Cerebellar nuclear complex (tissue), 1 donor: ENCODE data around the gene SIAH3.

Experiments used
- DNase-seq, 2 experiments: peaks; one replicate each; lab custom pipeline; 2025; lab: John Stamatoyannopoulos, UW

SIAH3 gene

DNA sequence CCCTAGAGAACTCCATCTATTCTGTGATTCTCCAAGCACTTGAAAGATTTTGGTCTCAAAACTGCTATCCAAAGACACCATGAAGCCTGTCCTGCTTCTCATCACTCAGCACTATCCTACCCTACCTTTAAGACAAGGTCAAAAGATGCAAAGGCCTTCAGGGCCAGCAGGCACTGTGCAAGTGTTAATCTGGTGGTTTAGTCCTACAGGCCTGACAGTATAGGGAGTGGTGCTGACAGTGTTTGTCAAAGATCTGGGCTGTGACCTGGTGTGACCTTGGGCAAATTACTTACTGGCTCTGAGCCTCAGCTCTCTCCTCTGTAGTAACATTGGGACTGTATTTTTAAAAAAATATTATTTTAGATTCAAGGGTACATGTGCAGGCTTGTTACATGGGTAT is 28.0 kb downstream of the SIAH3 start:
- DNase-seq, result no peak

DNA sequence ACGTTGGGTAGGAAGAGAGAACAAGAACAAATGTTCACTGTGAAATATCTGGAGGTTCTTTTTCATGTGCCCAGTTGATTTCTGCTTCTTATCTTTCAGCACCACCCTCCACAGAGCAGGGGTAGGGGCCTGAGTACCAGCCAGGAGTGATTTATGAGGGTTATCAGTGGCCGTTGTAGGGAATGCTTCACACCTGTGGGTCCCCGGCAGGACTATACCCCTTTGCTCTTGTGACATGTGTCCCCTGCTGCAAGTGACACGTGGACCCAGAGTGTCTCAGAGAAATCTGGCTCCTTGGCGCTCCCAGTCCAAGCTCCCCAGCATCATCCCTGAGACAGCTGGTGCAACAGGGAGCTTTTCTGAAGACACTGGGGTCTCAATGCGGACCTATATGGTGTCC is 29.7 kb downstream of the SIAH3 start:
- DNase-seq, result no peak

DNA sequence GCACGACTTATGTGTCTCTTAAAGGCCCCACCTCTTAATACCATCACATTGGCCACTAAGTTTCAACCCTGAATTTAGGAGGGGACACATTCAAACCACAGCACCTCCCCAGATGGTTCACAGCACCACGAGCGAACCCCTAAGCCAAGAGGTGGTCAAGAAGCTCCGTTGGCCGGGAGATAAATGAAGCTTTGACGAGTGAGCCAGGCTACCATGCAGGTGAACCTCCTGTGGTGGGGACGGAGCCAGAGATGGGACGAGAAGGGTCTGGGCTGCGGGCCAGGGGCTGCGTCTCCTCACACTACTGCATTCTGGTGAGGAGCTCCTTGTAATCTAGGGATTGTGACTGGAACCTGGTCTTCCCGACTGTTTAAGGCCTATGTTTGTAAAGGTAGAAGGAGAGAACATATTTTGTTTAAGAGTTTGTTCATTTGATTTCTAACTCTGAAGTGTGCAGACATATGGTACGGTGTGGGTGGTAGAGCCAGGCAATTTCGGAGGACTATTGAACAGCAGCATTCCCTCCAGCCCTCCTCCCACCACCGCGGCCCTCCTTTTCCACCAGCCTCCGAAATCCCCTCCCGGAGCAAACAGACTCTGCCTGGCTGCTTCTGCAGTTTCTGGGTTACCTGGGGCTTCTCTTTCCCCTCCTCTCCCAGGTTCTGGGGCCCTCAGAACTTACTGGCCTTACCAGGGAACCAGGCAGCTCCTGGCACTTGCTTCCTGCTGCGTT is 31.3 kb downstream of the SIAH3 start:
- no peak for DNase-seq

DNA sequence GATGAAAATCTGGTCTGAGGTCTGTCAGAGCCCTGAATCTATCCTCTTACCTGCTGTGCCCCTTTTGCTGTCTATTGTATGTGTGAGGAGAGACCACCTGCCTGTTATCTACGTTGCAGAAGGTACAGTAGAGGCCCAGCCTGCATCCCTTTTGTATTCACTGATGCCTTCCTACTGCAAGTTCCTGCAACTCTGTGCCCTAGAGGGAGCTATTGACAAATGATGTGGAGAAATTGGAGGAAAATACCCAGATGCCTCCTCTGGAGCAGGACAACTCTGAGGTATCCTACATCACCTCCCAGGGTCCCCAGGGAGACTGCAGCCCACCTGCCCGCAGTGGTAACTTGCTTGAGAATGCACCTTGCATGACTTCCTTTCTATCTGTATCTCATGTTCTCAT is 33.7 kb downstream of the SIAH3 start:
- DNase-seq, result no peak

DNA sequence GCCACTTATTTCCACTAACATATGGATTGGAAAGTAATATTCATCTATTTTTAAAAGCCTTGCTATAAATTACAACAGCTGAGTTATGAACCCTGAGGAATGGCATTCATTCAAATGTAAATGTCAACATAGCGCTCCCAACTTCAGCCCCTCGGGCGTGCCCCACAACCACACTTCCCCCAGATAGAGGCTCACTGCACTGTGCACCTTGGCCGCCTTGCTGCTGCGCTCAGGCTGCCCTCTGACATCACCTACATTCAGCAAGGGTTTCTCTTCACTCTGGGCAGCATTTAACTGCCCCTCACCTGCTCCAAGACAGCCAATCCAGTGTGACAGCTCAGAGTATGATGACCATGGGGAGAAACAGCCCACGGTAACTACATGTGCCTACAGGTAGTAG is 35.1 kb downstream of the SIAH3 start:
- DNase-seq, result no peak

DNA sequence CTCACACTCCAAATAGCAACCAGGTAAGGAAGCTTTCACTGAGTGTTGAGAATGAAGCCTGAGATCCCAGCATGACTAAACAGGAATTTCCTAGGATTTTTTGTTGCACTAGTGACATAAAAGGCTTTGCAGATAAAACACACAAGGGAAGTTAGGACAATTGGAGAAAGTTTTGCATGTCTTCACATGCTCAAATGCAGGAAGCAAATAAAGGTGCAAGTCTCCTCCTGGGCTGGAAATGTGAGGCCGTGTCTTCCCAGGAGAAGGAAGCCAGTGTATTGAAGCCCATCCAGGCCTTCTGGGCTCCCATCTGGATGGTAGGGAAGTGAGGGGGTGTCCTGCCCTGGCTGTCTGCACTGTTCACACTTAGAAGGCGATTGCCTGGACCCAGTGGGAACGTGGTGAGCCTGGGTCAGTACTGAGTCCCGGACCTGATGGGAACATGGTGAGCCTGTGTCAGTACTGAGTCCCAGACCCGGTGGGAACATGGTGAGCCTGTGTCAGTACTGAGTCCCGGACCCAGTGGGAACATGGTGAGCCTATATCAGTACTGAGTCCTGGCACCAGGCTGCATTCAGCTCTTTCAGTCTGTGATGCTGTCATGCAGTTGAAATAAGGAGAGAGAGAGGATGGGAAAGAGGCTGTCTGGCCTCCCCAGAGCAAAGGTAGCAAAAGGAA is 38.7 kb downstream of the SIAH3 start:
- DNase-seq, result no peak

DNA sequence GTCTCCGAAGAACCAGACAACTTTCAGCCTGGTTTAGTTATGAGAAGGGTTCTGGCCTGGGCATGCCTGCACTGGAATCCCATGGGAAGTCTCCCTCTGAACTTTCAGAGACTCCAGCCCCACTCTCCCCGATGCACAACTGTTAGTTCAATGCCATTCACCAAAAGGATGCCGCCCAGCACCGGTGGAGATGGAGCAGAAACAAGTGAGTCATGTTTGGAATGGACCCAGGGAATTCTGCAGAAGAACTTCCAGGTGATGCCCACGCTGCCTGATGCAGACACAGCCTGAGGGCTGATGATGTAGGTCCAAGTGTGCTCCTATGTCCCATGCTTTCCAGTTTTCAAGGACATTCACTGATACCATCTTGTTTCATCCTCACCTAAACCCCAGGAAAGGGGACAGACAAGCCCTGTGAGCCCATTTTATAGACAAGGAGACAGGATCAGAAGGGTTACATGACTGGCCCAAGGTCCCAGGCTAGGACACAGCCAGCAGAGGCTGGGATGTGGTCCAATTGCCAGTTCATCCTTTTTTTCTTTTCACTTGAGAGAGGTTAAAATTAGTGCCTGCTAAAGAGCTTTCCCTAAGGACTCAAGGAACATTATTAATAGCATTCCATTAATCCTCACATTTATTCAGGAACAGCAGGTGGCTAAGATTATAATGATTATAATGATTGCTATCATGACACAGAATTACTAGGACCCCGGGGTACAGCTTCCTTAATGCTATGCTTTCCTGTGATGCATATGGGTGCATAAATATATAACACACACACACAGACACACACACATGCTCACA is 39.5 kb downstream of the SIAH3 start:
- no peak for DNase-seq

DNA sequence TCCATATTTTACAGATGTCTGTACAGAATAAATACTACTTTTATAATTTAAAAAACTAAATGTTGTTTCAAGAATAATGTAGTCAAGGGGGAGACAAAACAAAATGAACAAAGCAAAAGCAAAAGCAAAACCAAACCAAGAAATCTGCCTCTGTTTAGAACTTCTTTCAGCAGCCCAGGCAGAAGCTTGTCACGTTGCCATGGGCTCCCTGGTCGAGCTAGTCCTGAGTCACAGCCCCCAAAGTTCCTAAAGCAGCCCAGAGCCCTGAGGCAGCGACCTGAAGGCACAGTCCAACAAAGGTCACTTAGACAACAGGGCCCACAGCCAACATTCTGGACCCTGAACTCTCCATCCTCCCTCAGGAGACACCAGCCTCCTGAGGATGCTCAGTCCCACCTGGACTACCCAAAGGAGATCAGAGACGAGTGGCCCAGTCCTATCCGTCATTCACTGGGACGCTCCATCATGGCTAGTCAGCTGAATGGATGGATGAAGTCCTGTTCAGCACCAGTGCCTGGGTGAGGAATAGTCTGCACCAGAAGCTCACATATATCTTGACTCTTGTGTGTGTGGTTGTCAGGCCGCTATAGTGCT is 41.7 kb downstream of the SIAH3 start:
- no peak for DNase-seq

DNA sequence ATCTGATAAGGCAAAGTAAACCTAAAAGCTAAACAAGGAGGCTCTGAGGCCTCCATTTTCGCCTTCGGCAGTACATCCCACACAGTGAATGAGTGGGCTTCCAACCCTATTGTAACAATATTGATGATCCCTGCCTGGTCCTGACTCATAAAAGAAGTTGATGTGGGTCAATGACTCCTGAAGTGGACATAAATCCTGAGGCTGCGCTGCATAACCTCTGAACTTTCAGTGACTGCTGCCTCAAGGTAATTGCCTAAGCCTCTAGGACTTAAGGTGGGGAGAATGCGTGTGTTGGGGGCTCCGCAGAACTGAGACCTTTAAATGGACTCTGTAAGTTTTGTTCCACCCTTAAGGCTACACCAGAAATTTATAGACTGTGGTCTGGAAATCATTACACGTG is 42.6 kb downstream of the SIAH3 start:
- no peak for DNase-seq

DNA sequence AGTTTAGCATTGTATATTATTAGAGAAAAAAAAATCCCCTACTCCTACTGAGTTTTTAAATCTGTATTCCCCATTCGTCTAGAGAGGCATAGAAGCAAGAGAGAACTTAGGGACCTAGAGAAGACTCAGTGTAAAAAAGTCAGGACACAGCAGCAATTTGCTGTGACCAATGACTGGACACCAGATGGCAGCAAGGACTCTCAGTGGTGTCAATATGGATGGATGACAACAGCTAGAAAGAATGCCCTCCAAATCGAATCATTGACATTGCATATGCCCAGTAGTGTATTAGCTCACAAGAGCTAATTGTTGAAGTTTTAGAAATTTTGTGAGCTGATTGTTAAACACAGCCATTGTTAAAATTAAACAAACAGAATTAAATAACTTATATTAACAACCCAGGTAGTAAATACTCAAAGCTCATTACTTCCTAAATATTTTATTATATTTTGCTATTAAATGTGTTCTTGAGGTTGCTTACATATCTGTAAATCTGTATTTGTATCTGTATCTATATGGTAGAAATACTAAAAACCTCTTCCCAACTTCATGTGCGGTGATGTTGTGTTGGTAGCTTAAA is 43.9 kb downstream of the SIAH3 start:
- no peak for DNase-seq

DNA sequence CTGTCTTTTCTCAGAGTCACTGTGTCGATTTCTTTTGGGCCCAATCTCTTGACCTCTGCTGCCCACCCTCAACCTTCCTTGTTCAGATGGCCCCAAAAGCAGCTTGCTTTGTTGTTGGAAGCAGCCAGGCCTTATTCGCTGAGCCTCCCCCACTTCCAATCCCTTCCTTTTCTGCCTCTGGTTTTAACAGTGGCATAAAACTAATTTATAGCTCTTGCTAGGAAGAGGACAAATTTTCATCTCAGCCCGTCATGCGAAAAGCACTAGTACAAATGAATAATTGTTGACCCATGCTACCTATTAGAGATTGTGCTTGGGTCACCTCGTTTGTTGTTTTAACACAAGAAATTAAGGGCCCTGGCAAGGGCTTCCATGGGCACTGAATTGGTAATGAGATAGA is 51.1 kb downstream of the SIAH3 start:
- no peak for DNase-seq

DNA sequence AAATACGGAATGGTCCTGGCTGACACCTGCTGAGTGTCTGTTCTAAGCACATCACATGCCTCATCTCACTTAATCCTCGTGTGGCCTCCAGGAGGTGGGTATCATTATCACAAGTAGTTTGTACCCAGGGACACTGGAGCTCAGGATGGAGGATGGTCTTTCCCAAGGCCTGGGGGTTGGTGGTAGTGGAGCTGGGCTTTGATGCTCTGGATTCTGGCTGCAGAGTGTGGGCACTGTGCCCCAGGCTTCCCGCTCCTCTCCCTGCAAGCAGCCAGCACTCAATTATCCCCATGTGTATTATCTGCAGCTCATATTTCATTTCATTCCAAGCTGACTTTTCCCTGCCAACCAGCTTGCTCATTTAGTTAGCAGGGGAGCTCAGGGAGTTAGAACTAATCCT is 52.1 kb downstream of the SIAH3 start:
- no peak for DNase-seq

DNA sequence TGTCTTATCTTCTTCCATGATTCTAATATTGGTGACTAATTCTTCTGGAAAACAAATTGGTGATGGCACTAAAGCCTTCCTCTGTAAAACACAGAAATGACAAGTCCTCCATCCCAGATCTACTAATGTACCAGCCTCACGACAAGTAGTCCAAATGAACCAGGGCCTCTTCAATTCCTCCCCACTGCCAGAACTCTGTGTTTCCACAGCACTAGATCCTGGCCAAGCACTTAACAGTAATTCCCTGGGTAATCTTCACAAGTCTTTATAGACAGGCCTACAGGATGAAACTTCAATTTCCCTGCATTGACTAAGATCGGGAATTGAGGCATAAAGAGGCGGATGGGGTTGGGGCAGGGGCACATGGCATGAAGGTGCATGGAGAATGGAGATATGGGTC is 52.7 kb downstream of the SIAH3 start:
- DNase-seq, result no peak

DNA sequence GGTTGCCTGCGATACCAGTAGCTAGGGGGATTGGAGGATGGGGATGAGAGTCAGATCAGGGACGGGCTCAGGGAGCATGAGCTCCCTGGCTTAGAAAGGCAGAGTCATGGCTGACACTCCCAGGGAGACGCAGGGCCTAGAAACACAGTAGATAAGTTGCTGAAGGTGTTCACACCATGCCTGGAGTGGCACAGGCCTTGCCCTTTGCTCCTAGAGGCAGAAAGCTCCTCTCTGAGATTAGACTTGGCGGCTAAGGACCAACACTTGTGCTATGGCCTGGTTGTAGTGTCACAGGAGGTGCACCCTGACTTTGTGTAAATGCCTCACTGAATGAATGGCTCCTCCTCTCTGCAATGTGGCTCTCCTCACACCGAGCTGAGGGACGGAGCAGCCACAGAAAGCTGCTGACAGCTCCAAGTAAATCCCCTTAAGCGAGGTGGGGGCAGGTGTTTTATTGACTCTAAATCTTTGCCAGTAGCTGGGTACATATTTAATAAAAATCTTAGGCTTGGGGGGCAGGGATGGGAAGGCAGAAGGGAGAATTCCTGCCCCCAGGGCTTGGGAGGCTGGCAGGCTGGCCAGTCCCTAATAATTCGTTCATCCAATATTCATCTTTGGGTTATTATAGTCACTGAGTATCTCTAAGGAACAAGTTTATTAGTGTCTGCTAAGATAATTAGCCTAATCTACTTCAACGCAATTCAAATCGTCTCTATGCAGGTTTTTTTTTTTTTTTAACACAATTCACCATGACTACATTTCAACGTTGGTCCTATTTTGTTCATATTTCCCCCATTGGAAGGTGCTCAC is 54.9 kb downstream of the SIAH3 start:
- DNase-seq, result no peak

DNA sequence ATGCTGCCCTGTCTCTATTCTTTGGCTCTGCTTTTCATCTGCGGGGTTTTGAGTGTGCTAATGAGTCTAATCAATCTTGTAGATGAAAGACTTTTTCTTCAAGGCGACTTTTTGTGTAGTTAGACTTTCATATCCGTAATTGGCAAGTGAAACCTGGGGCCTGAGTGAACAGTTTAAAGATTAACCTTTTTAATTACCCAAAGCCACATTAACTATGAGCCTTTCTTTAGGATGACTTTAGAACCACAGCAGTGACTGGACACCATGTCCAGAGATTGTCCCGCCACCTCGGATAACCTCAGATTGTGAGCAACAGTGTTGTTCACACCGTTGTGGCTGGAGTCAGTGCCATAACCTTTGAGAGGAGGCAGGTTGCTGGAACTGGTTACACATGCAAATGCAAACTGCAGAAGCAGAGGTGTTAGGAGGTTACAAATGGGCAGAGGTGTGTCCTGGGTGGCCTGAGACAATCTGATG is 58.7 kb downstream of the SIAH3 start:
- no peak for DNase-seq

DNA sequence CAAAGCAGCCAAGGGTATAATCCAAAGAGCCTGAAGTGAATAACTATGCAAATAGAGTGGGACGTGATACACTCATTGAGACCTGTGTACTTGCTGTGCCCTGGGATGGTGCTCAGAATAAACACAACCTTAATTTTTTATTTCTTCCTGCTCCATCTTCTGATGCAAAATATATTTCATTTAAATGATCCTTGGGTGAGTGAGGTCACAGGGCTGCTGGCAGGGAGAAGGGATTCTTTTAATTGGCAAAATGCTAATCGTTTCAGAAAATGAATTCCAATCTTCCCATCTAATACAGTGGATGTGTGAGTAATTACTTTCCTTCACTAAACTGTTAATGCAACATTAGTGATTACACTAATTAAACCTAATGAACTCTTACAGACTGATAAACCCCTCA is 63.5 kb downstream of the SIAH3 start:
- DNase-seq, result no peak

DNA sequence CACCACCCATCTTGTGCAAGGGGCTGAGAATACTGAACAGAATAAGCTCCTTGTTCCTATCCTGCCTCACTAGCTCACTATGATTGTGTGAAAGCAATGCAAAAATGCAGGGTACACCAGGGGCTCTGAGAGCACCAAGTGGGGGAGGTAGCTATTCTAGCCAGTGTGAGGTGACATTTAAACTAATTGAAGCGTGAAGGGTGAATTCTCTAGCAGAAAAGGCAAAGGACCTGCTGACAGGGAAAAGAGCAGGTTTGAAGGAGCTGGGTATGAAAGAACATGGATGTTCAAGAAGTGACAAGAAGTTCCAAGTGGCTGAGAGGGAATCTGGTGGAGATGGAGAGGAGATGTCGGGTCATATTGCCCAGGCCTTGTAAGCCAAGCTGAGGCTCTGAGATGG is 64.2 kb downstream of the SIAH3 start:
- no peak for DNase-seq

DNA sequence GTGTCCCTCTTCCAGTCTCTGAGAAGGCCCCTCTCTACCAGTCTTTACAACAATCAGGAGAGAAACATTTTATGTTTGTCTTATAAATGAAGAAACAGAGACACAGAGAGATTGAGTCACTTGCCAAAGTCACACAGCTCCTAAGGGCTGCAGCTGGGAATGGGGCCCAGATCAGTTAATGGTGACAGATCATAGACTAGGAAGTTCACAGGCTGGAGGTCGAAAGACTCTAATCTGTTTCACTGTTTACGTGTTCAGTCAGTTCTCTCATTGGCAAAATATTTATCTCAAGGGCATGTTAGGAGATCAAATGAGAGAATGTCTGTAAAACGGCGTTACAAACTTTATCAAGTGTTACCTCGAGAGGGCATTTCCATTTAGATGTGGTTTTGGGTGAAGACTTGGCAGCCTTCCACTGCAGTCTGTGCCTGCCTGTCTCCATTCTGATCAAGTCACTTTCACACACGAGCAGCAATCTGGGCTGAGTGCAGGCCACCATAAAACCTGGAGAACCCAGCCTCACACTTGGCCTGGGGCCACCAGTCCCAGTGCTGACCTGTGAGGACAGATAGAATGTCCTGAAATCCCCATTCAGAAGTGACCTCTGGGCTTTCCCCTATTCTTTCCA is 65.1 kb downstream of the SIAH3 start:
- no peak for DNase-seq

DNA sequence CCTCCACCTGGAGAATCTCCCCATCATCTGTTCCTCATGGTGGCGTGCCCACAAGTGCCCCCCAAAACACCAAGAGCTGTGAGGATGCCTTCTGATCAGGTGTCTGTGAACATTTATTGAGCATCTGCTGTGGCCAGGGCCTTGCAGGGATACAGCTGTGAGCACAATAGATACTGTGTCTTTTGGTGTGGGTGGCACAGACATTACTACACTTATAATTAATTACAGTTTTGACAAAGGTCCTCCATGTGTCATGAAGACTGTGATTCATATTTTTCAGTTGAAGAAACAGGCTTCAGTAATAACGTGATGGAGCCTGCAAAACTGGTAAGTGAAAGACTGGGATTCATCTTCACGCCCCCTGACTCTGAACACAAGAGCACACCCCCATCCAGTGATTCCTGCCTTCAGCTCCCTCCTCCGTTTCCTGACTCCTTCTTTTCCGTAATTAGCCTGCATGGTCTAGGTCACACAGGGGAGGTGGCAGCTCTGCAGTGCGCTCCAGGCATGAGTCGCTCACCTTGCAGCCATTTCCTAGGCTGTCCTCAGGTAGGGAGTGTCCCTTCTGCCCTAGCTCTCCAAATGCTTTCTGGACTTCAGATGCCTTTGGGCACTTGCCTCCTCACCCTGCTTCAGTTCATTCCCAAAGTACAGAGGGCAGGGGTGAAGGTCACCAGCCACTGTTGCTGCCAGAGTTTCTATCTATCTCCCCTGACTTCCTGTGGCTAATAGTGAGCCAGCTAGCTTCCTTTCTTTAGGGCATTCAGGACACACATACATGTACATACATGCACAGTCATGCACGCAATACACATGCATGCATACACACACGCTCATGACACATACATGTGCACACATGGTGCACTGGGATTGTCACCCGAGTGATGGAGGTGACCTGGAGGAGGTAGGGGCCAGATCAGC is 66.5 kb downstream of the SIAH3 start:
- no peak for DNase-seq
